T-cell (primary cell): Measurements from ENCODE around the gene CEP41. TPM values are rescaled to one million over a fixed set of nuclear protein-coding genes. Genes with fewer than 3 reads are reported as not detected.
A peak's percentile ranks its signal among the peaks of the same experiment; 100 is the strongest.

ENCODE experiments used
- ATAC-seq, 4 experiments: fragments of 200-7000 bp in 3 of 4; fragments of 150-1000 bp in 1 of 4; cut with Tn5 transposase; replicated peaks in 1 of 4; 1 replicate in 3 of 4; 2 replicates in 1 of 4; pipeline ENCODE4 v1.10.0; 2021; ENCODE audit warnings: moderate library complexity in 3 of 4, mild to moderate bottlenecking in 2 of 4, moderate number of reproducible peaks in 1 of 4
- CTCF ChIA-PET, 2 donors: fragments of 300-600 bp; sonication (Branson Sonifier 250); formaldehyde crosslinking; loops; one replicate each; lab custom pipeline; 2022; ENCODE audit warnings: antibody characterized with exemption in 2 of 2; lab: Charles Lee
- POLR2A ChIA-PET, 2 donors: fragments of 300-600 bp; sonication (Branson Sonifier 250); formaldehyde crosslinking; loops; one replicate each; lab custom pipeline; 2022; ENCODE audit warnings: antibody characterized with exemption in 2 of 2; lab: Charles Lee
- DNase-seq, 35 experiments: peaks; one replicate each; pipeline versions ENCODE4 v3.0.0 to v3.0.0-alpha.2; 2013 to 2023
- H3K27ac ChIP-seq: one replicate; pipeline ENCODE4 v1.5.1; 2013; ENCODE audit warnings: low read length
- H3K27me3 ChIP-seq, 2 experiments: replicated peaks in 1 of 2; 1 replicate in 1 of 2; 2 replicates in 1 of 2; pipeline versions ENCODE4 v1.6.1 to v1.7.0; 2013; ENCODE audit warnings: low read length in 1 of 2, mixed read lengths in 1 of 2; ENCODE audit not compliant: control insufficient read depth in 2 of 2, insufficient read depth in 2 of 2; ENCODE audit errors: extremely low read depth in 1 of 2
- H3K36me3 ChIP-seq, 2 donors: 1 replicate in 1 of 2; 2 replicates in 1 of 2; pipeline versions ENCODE4 v1.6.1 to v1.7.0; 2013; ENCODE audit warnings: low read length in 1 of 2; ENCODE audit not compliant: control insufficient read depth in 2 of 2, insufficient read depth in 1 of 2; ENCODE audit errors: extremely low read depth in 1 of 2
- H3K4me1 ChIP-seq, 2 experiments: 1 replicate in 1 of 2; 2 replicates in 1 of 2; pipeline versions ENCODE4 v1.6.1 to v1.7.0; 2013; ENCODE audit warnings: low read length in 2 of 2, mixed read lengths in 1 of 2; ENCODE audit not compliant: insufficient read depth in 2 of 2, control insufficient read depth in 1 of 2; ENCODE audit errors: extremely low read depth in 1 of 2
- H3K4me3 ChIP-seq, 2 donors: 1 replicate in 1 of 2; 2 replicates in 1 of 2; pipeline versions ENCODE4 v1.5.1 to v1.7.0; 2013; ENCODE audit warnings: mild to moderate bottlenecking in 2 of 2, low read length in 1 of 2, moderate library complexity in 1 of 2; ENCODE audit not compliant: control insufficient read depth in 1 of 2; ENCODE audit errors: extremely low read depth in 1 of 2
- H3K9me3 ChIP-seq: 2 replicates; pipeline ENCODE4 v1.7.0; 2013
- H3K27ac Mint-ChIP-seq, 2 donors: one replicate each; pipeline ENCODE4 v1.8.0; 2020 to 2021; ENCODE audit warnings: mild to moderate bottlenecking in 2 of 2, mixed read lengths in 2 of 2
- H3K27me3 Mint-ChIP-seq, 2 donors: one replicate each; pipeline ENCODE4 v1.8.0; 2021 to 2022; ENCODE audit warnings: mixed read lengths in 2 of 2
- H3K36me3 Mint-ChIP-seq: one replicate; pipeline ENCODE4 v1.8.0; 2021; ENCODE audit warnings: mixed read lengths
- H3K4me1 Mint-ChIP-seq, 3 donors: one replicate each; pipeline ENCODE4 v1.8.0; 2020 to 2022; ENCODE audit warnings: mixed read lengths in 3 of 3, mild to moderate bottlenecking in 1 of 3
- H3K4me3 Mint-ChIP-seq, 3 donors: one replicate each; pipeline ENCODE4 v1.8.0; 2020 to 2022; ENCODE audit warnings: mild to moderate bottlenecking in 3 of 3, mixed read lengths in 3 of 3, moderate library complexity in 3 of 3
- H3K9me3 Mint-ChIP-seq, 3 donors: one replicate each; pipeline ENCODE4 v1.8.0; 2020 to 2022; ENCODE audit warnings: mixed read lengths in 3 of 3
- WGBS: methylation state at CpG from one replicate; pipeline ENCODE4 v1.1.5; 2013; ENCODE audit warnings: missing lambda C conversion rate; ENCODE audit not compliant: insufficient coverage; 5-methylcytosine and 5-hydroxymethylcytosine counted together
- total RNA-seq, 35 experiments: library from RNA in 6 of 35; stranded (reverse) in 6 of 35; fragments of 120-200 nt in 1 of 35; gene quantifications; one replicate each; pipeline versions ENCODE4 v1.2.1 to v1.2.4 and lab custom pipeline; 2013 to 2026

Gene CEP41
- total RNA-seq, 5 donors from 2014 or later (not counting 1 experiment from before 2014, with no cell fraction given), result 6.3 to 13.6 (median 9.2) TPM

- Mint-ChIP-seq H3K4me3 (peak overlapping the region in 1 of 3 donors; percentile 72), H3K36me3 (peaks cover 1% of the 10 kb centered on the region), H3K4me1 (peaks cover 20 to 27% (median 25%) of the 10 kb centered on the region in 3 donors), H3K9me3 (no peaks in the 10 kb centered on the region), H3K27me3 (no peaks in the 10 kb centered on the region), H3K27ac (peak overlapping the region; percentile 90 to 96)
- Histone ChIP-seq H3K9me3 (no peaks in the 10 kb centered on the region), H3K36me3 (peaks cover 0 to 4% of the 10 kb centered on the region in 2 donors), H3K27me3 (no peaks in the 10 kb centered on the region), H3K4me3 (no peak overlapping the region), H3K27ac (no peak overlapping the region), H3K4me1 (peaks cover 11 to 15% of the 10 kb centered on the region in 2 experiments)
- ATAC-seq (no peak), DNase-seq (no peak)
- WGBS, result 90% methylated on average over 2 of the region's 5 CpGs
- ChIA-PET POLR2A (interaction anchor here in 1 of 2 donors (0.6 to 0.7 kb wide), 2 partner anchors 9 to 227 kb away, joined by 3 read pairs; no protein-coding TSS in a partner anchor), CTCF (no interaction called here)
These were observed 47.7 kb downstream of the CEP41 start for GRCh38 chr7:130393101-130393561.

- ATAC-seq (no peak), DNase-seq (no peak)
- Histone ChIP-seq H3K4me3 (no peak overlapping the region), H3K36me3 (no peaks in the 10 kb centered on the region), H3K27me3 (peaks cover 0 to 3% of the 10 kb centered on the region in 2 experiments), H3K9me3 (no peaks in the 10 kb centered on the region), H3K27ac (no peak overlapping the region), H3K4me1 (peaks cover 11 to 15% of the 10 kb centered on the region in 2 experiments)
- no CpG with 5 or more reads among the region's 1 CpG for WGBS
- H3K27ac Mint-ChIP-seq, result no peak overlapping the region
- CTCF ChIA-PET, result interaction anchor here in 1 of 2 donors (0.6 kb wide), 1 partner anchor 29 kb away, joined by 3 read pairs; no protein-coding TSS in a partner anchor
- H3K27me3 Mint-ChIP-seq, result no peaks in the 10 kb centered on the region
- no peaks in the 10 kb centered on the region for H3K36me3 Mint-ChIP-seq
- H3K4me3 Mint-ChIP-seq, result no peak overlapping the region
- H3K4me1 Mint-ChIP-seq, result peaks cover 20 to 23% (median 23%) of the 10 kb centered on the region in 3 donors
- POLR2A ChIA-PET, result no interaction called here
- H3K9me3 Mint-ChIP-seq, result no peaks in the 10 kb centered on the region
These were observed 50.3 kb downstream of the CEP41 start for GRCh38 chr7:130390486-130390885.

- Histone ChIP-seq H3K27me3 (peaks cover 0 to 11% of the 10 kb centered on the region in 2 experiments), H3K9me3 (no peaks in the 10 kb centered on the region), H3K36me3 (no peaks in the 10 kb centered on the region), H3K4me1 (peaks cover 0 to under 1% of the 10 kb centered on the region in 2 experiments), H3K4me3 (no peak overlapping the region), H3K27ac (no peak overlapping the region)
- ChIA-PET CTCF (no interaction called here), POLR2A (no interaction called here)
- ATAC-seq (no peak), DNase-seq (no peak)
- peaks cover 3 to 7% (median 7%) of the 10 kb centered on the region in 3 donors for H3K4me1 Mint-ChIP-seq
- H3K36me3 Mint-ChIP-seq, result no peaks in the 10 kb centered on the region
- H3K27ac Mint-ChIP-seq, result no peak overlapping the region
- WGBS, result 78% methylated on average over 2 of the region's 2 CpGs
- no peaks in the 10 kb centered on the region for H3K9me3 Mint-ChIP-seq
- no peak overlapping the region for H3K4me3 Mint-ChIP-seq
- no peaks in the 10 kb centered on the region for H3K27me3 Mint-ChIP-seq
These were observed 52.1 kb downstream of the CEP41 start for GRCh38 chr7:130388671-130389070.

- no peak for DNase-seq
- no peak for ATAC-seq
- Histone ChIP-seq H3K36me3 (no peaks in the 10 kb centered on the region), H3K4me1 (no peaks in the 10 kb centered on the region), H3K27ac (no peak overlapping the region), H3K27me3 (peaks cover 0 to 11% of the 10 kb centered on the region in 2 experiments), H3K9me3 (no peaks in the 10 kb centered on the region), H3K4me3 (no peak overlapping the region)
- H3K27ac Mint-ChIP-seq, result no peak overlapping the region
- POLR2A ChIA-PET, result no interaction called here
- no peaks in the 10 kb centered on the region for H3K27me3 Mint-ChIP-seq
- CTCF ChIA-PET, result no interaction called here
- no peaks in the 10 kb centered on the region for H3K36me3 Mint-ChIP-seq
- H3K4me3 Mint-ChIP-seq, result no peak overlapping the region
- no peaks in the 10 kb centered on the region for H3K4me1 Mint-ChIP-seq
- H3K9me3 Mint-ChIP-seq, result no peaks in the 10 kb centered on the region
- 98% methylated on average over 8 of the region's 12 CpGs for WGBS
These were observed 53.0 kb downstream of the CEP41 start for GRCh38 chr7:130387628-130388403.

- CTCF ChIA-PET, result no interaction called here
- Histone ChIP-seq H3K36me3 (no peaks in the 10 kb centered on the region), H3K4me3 (no peak overlapping the region), H3K4me1 (no peaks in the 10 kb centered on the region), H3K27ac (no peak overlapping the region), H3K27me3 (peaks cover 0 to 11% of the 10 kb centered on the region in 2 experiments), H3K9me3 (no peaks in the 10 kb centered on the region)
- Mint-ChIP-seq H3K4me3 (no peak overlapping the region), H3K9me3 (no peaks in the 10 kb centered on the region), H3K36me3 (no peaks in the 10 kb centered on the region), H3K4me1 (no peaks in the 10 kb centered on the region), H3K27me3 (no peaks in the 10 kb centered on the region), H3K27ac (no peak overlapping the region)
- DNase-seq (no peak), ATAC-seq (no peak)
- no CpG with 5 or more reads among the region's 3 CpGs for WGBS
- POLR2A ChIA-PET, result no interaction called here
These were observed 53.5 kb downstream of the CEP41 start for GRCh38 chr7:130387306-130387627.

GRCh38 chr7:130386876-130387275, 53.9 kb downstream of the CEP41 start:
- 100% methylated on average over 2 of the region's 3 CpGs for WGBS
- no peaks in the 10 kb centered on the region for H3K9me3 Mint-ChIP-seq
- ATAC-seq (no peak), DNase-seq (no peak)
- H3K27me3 Mint-ChIP-seq, result no peaks in the 10 kb centered on the region
- CTCF ChIA-PET, result no interaction called here
- Histone ChIP-seq H3K27me3 (peaks cover 0 to 11% of the 10 kb centered on the region in 2 experiments), H3K27ac (no peak overlapping the region), H3K36me3 (no peaks in the 10 kb centered on the region), H3K4me1 (no peaks in the 10 kb centered on the region), H3K9me3 (no peaks in the 10 kb centered on the region), H3K4me3 (no peak overlapping the region)
- H3K27ac Mint-ChIP-seq, result no peak overlapping the region
- H3K4me3 Mint-ChIP-seq, result no peak overlapping the region
- POLR2A ChIA-PET, result no interaction called here
- no peaks in the 10 kb centered on the region for H3K4me1 Mint-ChIP-seq
- H3K36me3 Mint-ChIP-seq, result no peaks in the 10 kb centered on the region
